K562 (cell line): ENCODE results near the gene LIN28A. TPM values are rescaled to one million over a fixed set of nuclear protein-coding genes. Genes with fewer than 3 reads are reported as not detected.

ENCODE experiments used
- ATAC-seq: fragments of 200-7000 bp; cut with Tn5 transposase; 3 replicates; pipeline ENCODE4 v1.9.1; 2020; ENCODE audit warnings: moderate library complexity
- BruUV-seq: library from RNA; stranded (reverse); fragments of 400-500 nt; replicated peaks from 2 replicates; lab custom pipeline; 2021; lab: Mats Ljungman, UMichigan
- CTCF ChIA-PET: fragments of 300-600 bp; formaldehyde crosslinking; extraction: SDS; loops from one replicate; lab custom pipeline; 2021; ENCODE audit warnings: low intra/inter-chr PET ratio; lab: Yijun Ruan, JAX
- POLR2A ChIA-PET: fragments of 300-600, 350-650 bp; sonication (Branson Sonifier 250); formaldehyde crosslinking; extraction: SDS; loops from one replicate; lab custom pipeline; 2021; ENCODE audit warnings: antibody characterized with exemption, inconsistent platforms; lab: Yijun Ruan, JAX
- DNase-seq, 4 experiments: peaks; one replicate each; pipeline versions ENCODE4 v3.0.0 to v3.0.0-alpha.2; 2011 to 2018; ENCODE audit warnings: low spot score in 3 of 4, mixed read lengths in 3 of 4; ENCODE audit errors: extremely low read depth in 1 of 4
- FAIRE-seq: peaks from 2 replicates; lab custom pipeline; 2011; peaks lifted over from hg19 to GRCh38; lab: Jason Lieb, UNC
- H2AFZ ChIP-seq: 2 replicates; pipeline ENCODE4 v1.6.0; 2011; ENCODE audit warnings: low read depth, low read length, control low read depth, inconsistent platforms
- H3K27ac ChIP-seq: fragments of 200-600 bp; 3 replicates; pipeline ENCODE4 v1.8.0; 2011; ENCODE audit warnings: low read depth, mild to moderate bottlenecking, control low read depth, inconsistent platforms, low read length, moderate library complexity, mixed read lengths; ENCODE audit errors: extremely low read depth
- H3K27me3 ChIP-seq, 2 experiments: fragments of 300-600 bp in 1 of 2; 2 replicates in 1 of 2; 3 replicates in 1 of 2; pipeline versions ENCODE4 v1.6.0 to v1.8.0; 2011; ENCODE audit warnings: inconsistent platforms in 2 of 2, low read length in 2 of 2, mild to moderate bottlenecking in 1 of 2, mixed read lengths in 1 of 2, moderate library complexity in 1 of 2; ENCODE audit not compliant: control insufficient read depth in 2 of 2, insufficient read depth in 2 of 2
- H3K36me3 ChIP-seq: fragments of 300-600 bp; 3 replicates; pipeline ENCODE4 v1.8.0; 2011; ENCODE audit warnings: mild to moderate bottlenecking, low read length, inconsistent platforms; ENCODE audit not compliant: control insufficient read depth, insufficient read depth
- H3K4me1 ChIP-seq, 2 experiments: fragments of 200-600 bp in 1 of 2; replicated peaks in 1 of 2; 2 replicates in 1 of 2; 3 replicates in 1 of 2; pipeline versions ENCODE4 v1.5.1 to v1.8.0; 2011; ENCODE audit warnings: inconsistent platforms in 2 of 2, low read length in 2 of 2, mild to moderate bottlenecking in 1 of 2, mixed read lengths in 1 of 2, moderate library complexity in 1 of 2; ENCODE audit not compliant: control insufficient read depth in 2 of 2, insufficient read depth in 2 of 2
- H3K4me2 ChIP-seq: 2 replicates; pipeline ENCODE4 v1.6.1; 2011; ENCODE audit warnings: low read length, control low read depth, inconsistent platforms, mixed read lengths; ENCODE audit not compliant: insufficient read depth
- H3K4me3 ChIP-seq: fragments of 200-600 bp; sonication (generic), shearing (Covaris generic); 2 replicates; pipeline ENCODE4 v1.5.1; 2016; ENCODE audit warnings: control low read depth, inconsistent platforms
- H3K79me2 ChIP-seq: fragments of 200-600 bp; 3 replicates; pipeline ENCODE4 v1.8.0; 2011; ENCODE audit warnings: low read length, inconsistent platforms; ENCODE audit not compliant: control insufficient read depth, insufficient read depth
- H3K9ac ChIP-seq, 2 experiments: 2 replicates each; pipeline versions ENCODE4 v1.6.0 to v1.6.1; 2011; ENCODE audit warnings: low read depth in 2 of 2, low read length in 2 of 2, control low read depth in 1 of 2, inconsistent platforms in 1 of 2, mild to moderate bottlenecking in 1 of 2, mixed read lengths in 1 of 2; ENCODE audit not compliant: insufficient read depth in 1 of 2
- H3K9me1 ChIP-seq: one replicate; pipeline ENCODE4 v1.6.0; 2011; ENCODE audit warnings: inconsistent platforms, mild to moderate bottlenecking, low read length, moderate library complexity; ENCODE audit not compliant: control insufficient read depth, insufficient read depth
- H3K9me3 ChIP-seq: replicated peaks from 2 replicates; pipeline ENCODE4 v1.5.1; 2011; ENCODE audit warnings: low read depth, low read length, inconsistent platforms; ENCODE audit not compliant: control insufficient read depth, insufficient read depth
- H4K20me1 ChIP-seq: replicated peaks from 2 replicates; pipeline ENCODE4 v1.6.1; 2011; ENCODE audit warnings: low read length, inconsistent platforms, mixed read lengths; ENCODE audit not compliant: control insufficient read depth, insufficient read depth
- ERF ChIP-seq: fragments of 450-650 bp; formaldehyde crosslinking; IDR thresholded peaks from 2 replicates; pipeline ENCODE4 v1.4.0; 2020; ENCODE audit warnings: mild to moderate bottlenecking, mixed read lengths
- ETV1 ChIP-seq: fragments of 450-650 bp; conservative IDR thresholded peaks from 2 replicates; pipeline ENCODE4 v1.6.1; 2016; ENCODE audit warnings: missing genetic modification characterization, control low read depth, low read depth, missing compliant biosample characterization
- FOXA3 ChIP-seq, 2 experiments: fragments of 450-650 bp in 1 of 2; sonication (generic) in 1 of 2; formaldehyde crosslinking; IDR thresholded peaks in 1 of 2; conservative IDR thresholded peaks in 1 of 2; 2 replicates each; pipeline versions ENCODE4 v1.4.0 to v1.8.0; 2020 to 2022; ENCODE audit warnings: mild to moderate bottlenecking in 2 of 2, missing genetic modification reagents in 1 of 2
- NR3C1 ChIP-seq: sonication (generic); formaldehyde crosslinking; IDR thresholded peaks from 2 replicates; pipeline ENCODE4 v1.8.1; 2022; ENCODE audit warnings: missing genetic modification reagents
- ZBTB17 ChIP-seq: fragments of 450-650 bp; formaldehyde crosslinking; IDR thresholded peaks from 2 replicates; pipeline ENCODE4 v1.4.0; 2020; ENCODE audit warnings: mild to moderate bottlenecking
- WGBS: fragments of 100-300 bp; shearing (Covaris generic); methylation state at CpG from one replicate; pipeline ENCODE4 v1.1.6; 2016; ENCODE audit warnings: low coverage, mixed read lengths; ENCODE audit not compliant: insufficient coverage; ENCODE audit errors: missing lambda C conversion rate; 5-methylcytosine and 5-hydroxymethylcytosine counted together
- in situ Hi-C: fragments of 300-500 bp; cut with MboI; formaldehyde crosslinking; loops from 4 replicates; pipeline ENCODE4 v1.15.0; 2018; ENCODE audit warnings: inconsistent platforms, mixed read lengths
- intact Hi-C: fragments of 100-400 bp; cut with micrococcal nuclease; formaldehyde crosslinking; loops from 2 replicates; pipeline ENCODE4 v1.14.2; 2022
- polyA plus RNA-seq, 8 experiments: library from polyadenylated mRNA; depleted of rRNA in 4 of 8; stranded (reverse) in 5 of 8; unstranded in 3 of 8; fragments of >200 nt; fragmentation: Nextera tagmentation in 2 of 8; fragmentation: Illumina TruSeq in 1 of 8; extraction: Ambion mirVana in 2 of 8; extraction: Trizol in 1 of 8; gene quantifications; 2 replicates each; pipeline versions ENCODE4 v1.2.1 to v1.2.3, GENCODE V29; 2011 to 2014; ENCODE audit warnings: inconsistent platforms in 1 of 8, missing spikeins in 1 of 8
- total RNA-seq, 7 experiments: library from RNA; depleted of rRNA in 6 of 7; stranded (reverse); fragments of >200 nt in 6 of 7; fragmentation: Illumina TruSeq in 2 of 7; extraction: Trizol in 2 of 7; gene quantifications; 2 replicates each; pipeline versions ENCODE4 v1.2.1 to v1.2.3, GENCODE V29; 2011 to 2021; ENCODE audit warnings: low replicate concordance in 1 of 7
- TF ChIP-seq, protein P1 (sequence below): fragments of 450-650 bp; formaldehyde crosslinking; IDR thresholded peaks from 2 replicates; pipeline ENCODE4 v1.4.0; 2020; ENCODE audit warnings: mild to moderate bottlenecking, moderate library complexity

LIN28A gene
- total and polyA plus RNA-seq, 9 of the 15 experiments (the other 6 are each of a cell fraction or from before 2014, with no cell fraction given) = 0.80 to 5.4 (median 3.9) TPM

DNA sequence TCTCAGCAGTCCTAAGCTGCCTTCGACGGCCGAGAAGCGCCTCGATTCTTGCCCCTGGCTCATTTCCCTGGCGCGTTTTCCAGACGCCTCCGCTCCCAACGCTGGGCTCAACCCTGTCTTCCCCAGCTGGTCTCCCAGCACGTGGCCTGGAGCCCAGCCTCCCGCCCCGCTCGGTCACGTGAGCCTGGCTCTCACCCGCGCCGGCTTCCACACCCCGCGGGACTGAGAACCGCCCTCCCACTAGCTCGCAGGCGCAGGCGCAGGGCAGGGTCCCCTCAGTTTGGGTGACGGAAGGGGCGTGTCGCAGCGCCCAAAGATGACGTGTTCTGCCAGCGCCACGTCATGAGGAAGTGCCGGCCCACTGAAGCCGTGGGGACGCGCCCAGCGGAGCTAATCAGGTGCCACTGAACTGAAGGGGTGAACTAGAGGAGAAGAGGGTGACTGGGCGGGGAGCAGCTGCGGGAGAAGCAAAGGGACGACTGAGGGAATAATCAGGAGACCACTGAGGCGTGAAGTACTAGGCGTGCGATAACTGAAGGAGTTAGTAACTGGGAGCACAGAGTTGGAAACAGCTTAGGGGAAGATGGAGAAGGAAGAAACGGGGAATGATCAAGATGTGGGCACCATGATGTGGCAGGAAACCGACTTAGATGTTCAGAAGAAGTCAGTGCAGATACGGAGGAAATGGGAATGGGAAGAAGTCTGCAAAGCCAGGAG lies 21.5 kb downstream of the LIN28A start, which contains the start of gene DHDDS (continued):
- TF ChIP-seq ETV1 (peak; percentile 60; the same call in 1 of the 2 replicates), ZBTB17 (peak; percentile 42; the same call in 1 of the 2 replicates), ERF (CRISPR knock-in tag) (peak; percentile 61; the same call in 1 of the 2 replicates)

DNA sequence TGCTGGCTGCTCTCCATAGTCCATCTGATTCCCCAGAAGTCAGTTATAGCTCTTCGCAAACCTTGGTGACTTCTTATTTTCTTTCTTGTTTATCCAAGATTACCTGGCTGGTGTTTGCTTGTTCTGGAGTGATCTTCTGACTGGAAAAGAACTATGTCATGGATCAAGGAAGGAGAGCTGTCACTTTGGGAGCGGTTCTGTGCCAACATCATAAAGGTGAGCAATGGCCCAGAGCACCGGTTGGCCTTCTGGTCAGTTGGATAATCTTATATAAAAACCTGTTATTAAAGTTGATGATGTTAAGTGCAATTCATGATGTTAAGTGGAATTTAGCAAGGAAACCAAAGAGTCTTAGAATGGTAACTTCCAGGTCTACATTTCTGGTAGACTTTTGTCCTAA lies 22.2 kb downstream of the LIN28A start:
- POLR2A ChIA-PET = interaction anchor here (0.7 to 2.2 kb wide), 16 partner anchors 8 to 554 kb away, joined by 3 to 13 read pairs (median 4); partner anchors contain the start of gene HMGN2
- Histone ChIP-seq H2AFZ (peak overlapping the region; percentile 89), H4K20me1 (no peaks in the 10 kb centered on the region), H3K4me1 (peaks cover 7 to 16% of the 10 kb centered on the region in 2 experiments; a peak in 4 of 5 replicates), H3K79me2 (peaks cover 32% of the 10 kb centered on the region), H3K9ac (peak overlapping the region; percentile 86 to 90), H3K27me3 (no peaks in the 10 kb centered on the region), H3K36me3 (peaks cover 26% of the 10 kb centered on the region; the same call in 2 of the 3 replicates), H3K4me2 (peak overlapping the region; percentile 98), H3K4me3 (peak overlapping the region; percentile 70), H3K9me1 (no peaks in the 10 kb centered on the region), H3K9me3 (no peaks in the 10 kb centered on the region), H3K27ac (peak overlapping the region; percentile 81)
- intact Hi-C loops = no loop called here
- CTCF ChIA-PET = no interaction called here
- no peak for DNase-seq
- in situ Hi-C loops = no loop called here
- no TSS peak for BruUV-seq
- 0% methylated on average over 3 of the region's 3 CpGs for WGBS
- no peak for ATAC-seq
- TF ChIP-seq NR3C1 (0 out of 2 replicates have a peak, but pooled peaks have one; percentile 16), FOXA3 (CRISPR knock-in tag; conservative IDR thresholded peaks at IDR 0.05 in 1 of 2, IDR thresholded peaks at IDR 0.05 in 1 of 2) (0 out of 4 replicates have a peak, but pooled peaks of 1 of the 2 experiments have one; percentile 2)
- TF ChIP-seq, protein P1, sequence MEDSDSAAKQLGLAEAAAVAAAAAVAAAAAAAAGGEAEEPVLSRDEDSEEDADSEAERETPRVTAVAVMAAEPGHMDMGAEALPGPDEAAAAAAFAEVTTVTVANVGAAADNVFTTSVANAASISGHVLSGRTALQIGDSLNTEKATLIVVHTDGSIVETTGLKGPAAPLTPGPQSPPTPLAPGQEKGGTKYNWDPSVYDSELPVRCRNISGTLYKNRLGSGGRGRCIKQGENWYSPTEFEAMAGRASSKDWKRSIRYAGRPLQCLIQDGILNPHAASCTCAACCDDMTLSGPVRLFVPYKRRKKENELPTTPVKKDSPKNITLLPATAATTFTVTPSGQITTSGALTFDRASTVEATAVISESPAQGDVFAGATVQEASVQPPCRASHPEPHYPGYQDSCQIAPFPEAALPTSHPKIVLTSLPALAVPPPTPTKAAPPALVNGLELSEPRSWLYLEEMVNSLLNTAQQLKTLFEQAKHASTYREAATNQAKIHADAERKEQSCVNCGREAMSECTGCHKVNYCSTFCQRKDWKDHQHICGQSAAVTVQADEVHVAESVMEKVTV = no peak
- no peak for FAIRE-seq
